OCI-LY3 (cell line): ENCODE measurements around the gene KRTAP4-3.
"Not testable (repeated sequence)": the region's sequence is repeated elsewhere in the genome, so short reads cannot be mapped to it uniquely, and the experiment has no call there.

Source experiments
- H2AFZ ChIP-seq: fragments of 200-600, 300-600 bp; shearing (Covaris generic); 2 replicates; pipeline ENCODE4 v1.6.0; 2014; ENCODE audit warnings: antibody characterized with exemption, low read depth, low read length
- H3K27ac ChIP-seq: fragments of 200-600, 300-600 bp; sonication (generic); 2 replicates; pipeline ENCODE4 v1.5.1; 2014; ENCODE audit warnings: mild to moderate bottlenecking, low read length, moderate library complexity, mixed read lengths
- H3K27me3 ChIP-seq: fragments of 200-600, 300-600 bp; sonication (generic); 2 replicates; pipeline ENCODE4 v1.6.1; 2014; ENCODE audit warnings: low read depth, low read length, mixed read lengths
- H3K36me3 ChIP-seq: fragments of 200-600, 300-600 bp; sonication (generic); replicated peaks from 2 replicates; pipeline ENCODE3; 2014; ENCODE audit warnings: low read depth, low read length, mixed read lengths
- H3K4me1 ChIP-seq: fragments of 300-600, 200-600 bp; sonication (generic); 2 replicates; pipeline ENCODE4 v1.6.1; 2014; ENCODE audit warnings: low read length, mixed read lengths
- H3K4me2 ChIP-seq: fragments of 200-600, 300-600 bp; sonication (generic); 2 replicates; pipeline ENCODE4 v1.6.1; 2014; ENCODE audit warnings: low read length, mixed read lengths
- H3K4me3 ChIP-seq: fragments of 300-600, 200-600 bp; sonication (generic); 2 replicates; pipeline ENCODE4 v1.5.1; 2014; ENCODE audit warnings: antibody characterized with exemption, mild to moderate bottlenecking, low read length, moderate library complexity
- H3K79me2 ChIP-seq: fragments of 300-600, 200-600 bp; shearing (Covaris generic); 2 replicates; pipeline ENCODE4 v1.6.1; 2014; ENCODE audit warnings: mild to moderate bottlenecking, low read length, mixed read lengths
- H3K9ac ChIP-seq: fragments of 300-600, 200-600 bp; shearing (Covaris generic); 2 replicates; pipeline ENCODE4 v1.6.0; 2014; ENCODE audit warnings: mild to moderate bottlenecking, low read length, moderate library complexity
- H3K9me3 ChIP-seq: fragments of 200-600, 300-600 bp; shearing (Covaris generic); 2 replicates; pipeline ENCODE4 v1.6.1; 2014; ENCODE audit warnings: low read length, mixed read lengths; ENCODE audit not compliant: insufficient read depth
- H4K20me1 ChIP-seq: fragments of 200-600, 300-600 bp; sonication (generic); 2 replicates; pipeline ENCODE4 v1.6.1; 2016; ENCODE audit warnings: low read length, mixed read lengths; ENCODE audit not compliant: insufficient read depth
- EZH2phosphoT487 ChIP-seq: fragments of 200-600 bp; shearing (Covaris generic); IDR thresholded peaks from 2 replicates; pipeline ENCODE4 v1.6.1; 2018; ENCODE audit warnings: antibody characterized with exemption, mixed run types, low read depth
- TF ChIP-seq, protein P1 (sequence below): fragments of 200-600, 300-600 bp; sonication (generic); IDR thresholded peaks from 2 replicates; pipeline ENCODE4 v1.5.1; 2014; ENCODE audit warnings: antibody characterized with exemption, low read length, low read depth

KRTAP4-3 gene

DNA sequence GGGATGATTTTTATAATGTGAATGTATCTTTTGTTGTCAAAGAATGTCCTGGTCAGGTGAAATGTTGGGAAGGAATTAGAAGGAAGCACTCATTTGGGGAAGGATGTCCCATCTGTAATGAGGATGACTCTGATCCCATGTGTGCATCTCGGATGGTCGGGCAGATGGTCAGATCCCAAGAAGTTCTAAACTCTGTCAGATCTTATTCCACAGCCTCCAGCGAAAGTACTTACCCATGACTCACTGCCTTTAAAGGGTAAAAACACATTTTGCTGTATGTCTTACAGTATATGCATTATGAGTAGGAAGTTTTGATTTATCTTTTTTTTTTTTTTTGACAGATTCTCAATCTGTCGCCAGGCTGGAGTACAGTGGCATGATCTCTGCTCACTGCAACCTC is 49.3 kb downstream of the KRTAP4-3 start:
- Histone ChIP-seq H3K79me2 (no peaks in the 10 kb centered on the region), H3K9ac (no peak overlapping the region), H4K20me1 (no peaks in the 10 kb centered on the region), H3K27ac (no peak overlapping the region), H3K4me2 (no peak overlapping the region), H3K36me3 (no peaks in the 10 kb centered on the region), H3K9me3 (no peaks in the 10 kb centered on the region), H3K27me3 (peaks cover 5% of the 10 kb centered on the region; the same call in 1 of the 2 replicates), H2AFZ (no peak overlapping the region), H3K4me3 (no peak overlapping the region), H3K4me1 (no peaks in the 10 kb centered on the region)
- no peak for TF ChIP-seq EZH2phosphoT487
- TF ChIP-seq, protein P1, sequence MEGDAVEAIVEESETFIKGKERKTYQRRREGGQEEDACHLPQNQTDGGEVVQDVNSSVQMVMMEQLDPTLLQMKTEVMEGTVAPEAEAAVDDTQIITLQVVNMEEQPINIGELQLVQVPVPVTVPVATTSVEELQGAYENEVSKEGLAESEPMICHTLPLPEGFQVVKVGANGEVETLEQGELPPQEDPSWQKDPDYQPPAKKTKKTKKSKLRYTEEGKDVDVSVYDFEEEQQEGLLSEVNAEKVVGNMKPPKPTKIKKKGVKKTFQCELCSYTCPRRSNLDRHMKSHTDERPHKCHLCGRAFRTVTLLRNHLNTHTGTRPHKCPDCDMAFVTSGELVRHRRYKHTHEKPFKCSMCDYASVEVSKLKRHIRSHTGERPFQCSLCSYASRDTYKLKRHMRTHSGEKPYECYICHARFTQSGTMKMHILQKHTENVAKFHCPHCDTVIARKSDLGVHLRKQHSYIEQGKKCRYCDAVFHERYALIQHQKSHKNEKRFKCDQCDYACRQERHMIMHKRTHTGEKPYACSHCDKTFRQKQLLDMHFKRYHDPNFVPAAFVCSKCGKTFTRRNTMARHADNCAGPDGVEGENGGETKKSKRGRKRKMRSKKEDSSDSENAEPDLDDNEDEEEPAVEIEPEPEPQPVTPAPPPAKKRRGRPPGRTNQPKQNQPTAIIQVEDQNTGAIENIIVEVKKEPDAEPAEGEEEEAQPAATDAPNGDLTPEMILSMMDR = no peak

DNA sequence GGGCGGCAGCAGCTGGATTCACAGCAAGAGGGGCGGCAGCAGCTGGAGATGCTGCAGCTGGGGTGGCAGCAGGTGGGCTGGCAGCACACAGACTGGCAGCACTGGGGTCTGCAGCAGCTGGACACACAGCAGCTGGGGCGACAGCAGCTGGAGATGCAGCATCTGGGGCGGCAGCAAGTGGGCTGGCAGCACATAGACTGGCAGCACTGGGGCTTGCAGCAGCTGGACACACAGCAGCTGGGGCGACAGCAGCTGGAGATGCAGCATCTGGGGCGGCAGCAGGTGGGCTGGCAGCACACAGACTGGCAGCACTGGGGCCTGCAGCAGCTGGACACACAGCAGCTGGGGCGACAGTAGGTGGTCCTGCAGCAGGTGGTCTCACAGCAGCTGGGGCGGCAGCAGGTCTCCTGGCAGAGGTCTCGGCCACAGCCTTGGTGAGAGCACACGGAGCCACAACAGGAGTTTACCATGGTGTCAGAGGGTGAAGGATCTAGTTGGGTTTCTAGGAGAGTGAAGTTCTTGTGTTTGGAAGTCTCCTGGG is 50.1 kb downstream of the KRTAP4-3 start, which contains the start of gene KRTAP4-11:
Gene KRTAP4-11 (minus strand): TSS at position 528 of the 541 bp plus-strand sequence. CDS start 58 bp downstream, at position 470.
- H3K4me1 ChIP-seq, H3K79me2 ChIP-seq, H3K9ac ChIP-seq, H4K20me1 ChIP-seq, H3K4me3 ChIP-seq, H3K27ac ChIP-seq, H3K27me3 ChIP-seq, H3K4me2 ChIP-seq, H3K36me3 ChIP-seq, H2AFZ ChIP-seq, H3K9me3 ChIP-seq: not testable (repeated sequence)
